Endothelial cell of umbilical vein (primary cell): ENCODE measurements around the gene SLC17A9. TPM values are rescaled to one million over a fixed set of nuclear protein-coding genes. Genes with fewer than 3 reads are reported as not detected.

Experiments used
- BruUV-seq: library from RNA; stranded (reverse); fragments of 400-500 nt; replicated peaks from 2 replicates; lab custom pipeline; 2021; lab: Mats Ljungman, UMichigan
- CTCF ChIA-PET: fragments of 300-600, 350-600 bp; sonication (Branson Sonifier 250); formaldehyde crosslinking; loops from one replicate; lab custom pipeline; 2021; ENCODE audit warnings: antibody characterized with exemption, inconsistent platforms; lab: Charles Lee
- POLR2A ChIA-PET: fragments of 300-600, 350-600 bp; sonication (Branson Sonifier 250); formaldehyde crosslinking; loops from one replicate; lab custom pipeline; 2021; ENCODE audit warnings: antibody characterized with exemption, inconsistent platforms; lab: Charles Lee
- DNase-seq: peaks from one replicate; pipeline ENCODE4 v3.0.0-alpha.2; 2011; ENCODE audit warnings: low read depth, low spot score
- FAIRE-seq: peaks from 2 replicates; lab custom pipeline; 2011; peaks lifted over from hg19 to GRCh38; lab: Jason Lieb, UNC
- H2AFZ ChIP-seq: 2 replicates; pipeline ENCODE4 v1.6.0; 2012; ENCODE audit warnings: low read depth, low read length, control low read depth, inconsistent platforms
- H3K27ac ChIP-seq: 2 replicates; pipeline ENCODE4 v1.5.1; 2011; ENCODE audit warnings: low read depth, mild to moderate bottlenecking, control low read depth, low read length, moderate library complexity; ENCODE audit not compliant: insufficient read depth
- H3K27me3 ChIP-seq, 2 experiments: 2 replicates each; pipeline versions ENCODE4 v1.6.0 to v1.6.1; 2011; ENCODE audit warnings: low read length in 2 of 2, mixed read lengths in 1 of 2; ENCODE audit not compliant: control insufficient read depth in 2 of 2, insufficient read depth in 2 of 2
- H3K36me3 ChIP-seq, 2 experiments: 2 replicates in 1 of 2; 3 replicates in 1 of 2; pipeline ENCODE4 v1.5.1; 2011; ENCODE audit warnings: low read length in 2 of 2, mild to moderate bottlenecking in 1 of 2, moderate library complexity in 1 of 2; ENCODE audit not compliant: control insufficient read depth in 2 of 2, insufficient read depth in 2 of 2; ENCODE audit errors: extremely low read depth in 1 of 2
- H3K4me1 ChIP-seq: 3 replicates; pipeline ENCODE4 v1.5.1; 2011; ENCODE audit warnings: mild to moderate bottlenecking, low read length; ENCODE audit not compliant: control insufficient read depth, insufficient read depth; ENCODE audit errors: extremely low read depth
- H3K4me2 ChIP-seq: 2 replicates; pipeline ENCODE4 v1.6.1; 2011; ENCODE audit warnings: low read length, control low read depth, mixed read lengths; ENCODE audit not compliant: insufficient read depth
- H3K4me3 ChIP-seq, 3 experiments: fragments of 200-600 bp in 1 of 3; sonication (generic), shearing (Covaris generic) in 1 of 3; replicated peaks in 1 of 3; 2 replicates each; pipeline ENCODE4 v1.5.1; 2011 to 2016; ENCODE audit warnings: control low read depth in 3 of 3, low read length in 3 of 3, mild to moderate bottlenecking in 2 of 3, inconsistent platforms in 1 of 3, low read depth in 1 of 3, moderate library complexity in 1 of 3; ENCODE audit not compliant: insufficient read depth in 1 of 3
- H3K79me2 ChIP-seq: 2 replicates; pipeline ENCODE4 v1.6.0; 2012; ENCODE audit warnings: low read length, inconsistent platforms; ENCODE audit not compliant: control insufficient read depth, insufficient read depth
- H3K9ac ChIP-seq: replicated peaks from 2 replicates; pipeline ENCODE3; 2011; ENCODE audit warnings: low read length, control low read depth; ENCODE audit not compliant: insufficient read depth; ENCODE audit errors: extremely low read depth
- H3K9me1 ChIP-seq: replicated peaks from 3 replicates; pipeline ENCODE4 v1.6.0; 2011; ENCODE audit warnings: mild to moderate bottlenecking, low read length; ENCODE audit not compliant: control insufficient read depth, insufficient read depth; ENCODE audit errors: extremely low read depth
- H3K9me3 ChIP-seq: replicated peaks from 2 replicates; pipeline ENCODE4 v1.5.1; 2012; ENCODE audit warnings: low read length, inconsistent platforms; ENCODE audit not compliant: control insufficient read depth, insufficient read depth
- H4K20me1 ChIP-seq: replicated peaks from 2 replicates; pipeline ENCODE3; 2011; ENCODE audit warnings: mild to moderate bottlenecking, low read length; ENCODE audit not compliant: control insufficient read depth, insufficient read depth; ENCODE audit errors: extremely low read depth
- EZH2 ChIP-seq: IDR thresholded peaks from 2 replicates; pipeline ENCODE4 v1.6.1; 2012; ENCODE audit warnings: borderline replicate concordance, low read depth, mild to moderate bottlenecking, moderate library complexity, low read length, inconsistent platforms; ENCODE audit not compliant: severe bottlenecking
- FOS ChIP-seq: IDR thresholded peaks from 2 replicates; pipeline ENCODE4 v1.6.1; 2011; ENCODE audit warnings: mild to moderate bottlenecking, low read length, moderate library complexity, borderline replicate concordance; ENCODE audit not compliant: insufficient read depth
- GATA2 ChIP-seq: IDR thresholded peaks from 2 replicates; pipeline ENCODE4 v1.7.0; 2011; ENCODE audit warnings: low read depth, mild to moderate bottlenecking, moderate library complexity, mixed read lengths, low read length; ENCODE audit not compliant: insufficient read length, insufficient read depth
- JUN ChIP-seq: IDR thresholded peaks from 2 replicates; pipeline ENCODE4 v1.6.1; 2011; ENCODE audit warnings: borderline replicate concordance, low read depth; ENCODE audit not compliant: insufficient read length, insufficient read depth
- MAX ChIP-seq: IDR thresholded peaks from 2 replicates; pipeline ENCODE4 v1.6.1; 2011; ENCODE audit not compliant: insufficient read depth, insufficient read length
- MYC ChIP-seq: IDR thresholded peaks from one replicate; pipeline ENCODE4 v1.6.1; 2011; ENCODE audit warnings: mild to moderate bottlenecking, low read depth, low read length
- POLR2A ChIP-seq: IDR thresholded peaks from 2 replicates; pipeline ENCODE4 v1.6.1; 2012; ENCODE audit warnings: low read depth, mild to moderate bottlenecking, control low read depth, low read length
- POLR2AphosphoS5 ChIP-seq: IDR thresholded peaks from 2 replicates; pipeline ENCODE4 v1.6.1; 2012; ENCODE audit warnings: low read depth, mild to moderate bottlenecking, control low read depth, low read length, moderate library complexity; ENCODE audit not compliant: insufficient read depth
- dilution Hi-C: fragments of 300-500 bp; cut with MboI; formaldehyde crosslinking; loops from one replicate; pipeline ENCODE4 v1.15.0; 2019; ENCODE audit warnings: low sequenced_read_pairs; ENCODE audit not compliant: extremely low pct_ligation_motif_present
- intact Hi-C: fragments of 100-400 bp; cut with micrococcal nuclease; formaldehyde crosslinking; loops from one replicate; pipeline ENCODE4 v1.10.0; 2022
- polyA plus RNA-seq, 4 experiments: library from polyadenylated mRNA; depleted of rRNA in 3 of 4; stranded (reverse) in 3 of 4; unstranded in 1 of 4; fragments of >200 nt; gene quantifications; 2 replicates each; pipeline versions ENCODE4 v1.2.1 to v1.2.3, GENCODE V29; 2011 to 2012; ENCODE audit warnings: missing spikeins in 1 of 4
- total RNA-seq: library from RNA; stranded (reverse); gene quantifications from 2 replicates; pipeline ENCODE4 v1.2.3, GENCODE V29; 2021
- TF ChIP-seq, protein P1 (sequence below), 2 donors: IDR thresholded peaks; 1 replicate in 1 of 2; 2 replicates in 1 of 2; pipeline ENCODE4 v1.5.1; 2011; ENCODE audit warnings: low read length in 2 of 2, mild to moderate bottlenecking in 2 of 2, moderate library complexity in 2 of 2, control low read depth in 1 of 2, inconsistent platforms in 1 of 2, low read depth in 1 of 2; ENCODE audit not compliant: insufficient read depth in 1 of 2; ENCODE audit errors: extremely low read depth in 1 of 2

SLC17A9 gene
- total and polyA plus RNA-seq, 2 donors (not counting 3 experiments of a cell fraction or from before 2014, with no cell fraction given) = 38.2 to 44.5 TPM

- Histone ChIP-seq H3K9ac (no peak overlapping the region), H3K36me3 (no peaks in the 10 kb centered on the region), H4K20me1 (peaks cover 22% of the 10 kb centered on the region), H3K4me2 (no peak overlapping the region), H3K27ac (peak overlapping the region; percentile 40), H3K9me1 (no peaks in the 10 kb centered on the region), H3K27me3 (no peaks in the 10 kb centered on the region), H2AFZ (no peak overlapping the region), H3K4me1 (peaks cover 38% of the 10 kb centered on the region), H3K9me3 (no peaks in the 10 kb centered on the region), H3K79me2 (peaks cover 96% of the 10 kb centered on the region), H3K4me3 (no peak overlapping the region)
- no peak for FAIRE-seq
- TF ChIP-seq, protein P1, sequence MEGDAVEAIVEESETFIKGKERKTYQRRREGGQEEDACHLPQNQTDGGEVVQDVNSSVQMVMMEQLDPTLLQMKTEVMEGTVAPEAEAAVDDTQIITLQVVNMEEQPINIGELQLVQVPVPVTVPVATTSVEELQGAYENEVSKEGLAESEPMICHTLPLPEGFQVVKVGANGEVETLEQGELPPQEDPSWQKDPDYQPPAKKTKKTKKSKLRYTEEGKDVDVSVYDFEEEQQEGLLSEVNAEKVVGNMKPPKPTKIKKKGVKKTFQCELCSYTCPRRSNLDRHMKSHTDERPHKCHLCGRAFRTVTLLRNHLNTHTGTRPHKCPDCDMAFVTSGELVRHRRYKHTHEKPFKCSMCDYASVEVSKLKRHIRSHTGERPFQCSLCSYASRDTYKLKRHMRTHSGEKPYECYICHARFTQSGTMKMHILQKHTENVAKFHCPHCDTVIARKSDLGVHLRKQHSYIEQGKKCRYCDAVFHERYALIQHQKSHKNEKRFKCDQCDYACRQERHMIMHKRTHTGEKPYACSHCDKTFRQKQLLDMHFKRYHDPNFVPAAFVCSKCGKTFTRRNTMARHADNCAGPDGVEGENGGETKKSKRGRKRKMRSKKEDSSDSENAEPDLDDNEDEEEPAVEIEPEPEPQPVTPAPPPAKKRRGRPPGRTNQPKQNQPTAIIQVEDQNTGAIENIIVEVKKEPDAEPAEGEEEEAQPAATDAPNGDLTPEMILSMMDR (IDR thresholded peaks at IDR 0.05; ENCODE audit: extremely low read depth in 1 of 2, insufficient read depth in 1 of 2, low read depth in 1 of 2, low read length in 2 of 2) = no peak
- no peak for TF ChIP-seq GATA2
- no peak for TF ChIP-seq POLR2A
- no peak for TF ChIP-seq FOS
- no peak for TF ChIP-seq EZH2
- TF ChIP-seq POLR2AphosphoS5 = no peak
- TF ChIP-seq MAX = no peak
- no peak for TF ChIP-seq JUN
- no peak for TF ChIP-seq MYC
- CTCF ChIA-PET = no interaction called here
- dilution Hi-C loops (no loop called here), intact Hi-C loops (no loop called here)
- no peak for DNase-seq
- POLR2A ChIA-PET = no interaction called here
- BruUV-seq = no TSS peak
Measured at GRCh38 chr20:62922451-62922921, 30.0 kb upstream of the SLC17A9 start.
